ENCODE results near the gene ZNF33B. TPM values are rescaled to one million over a fixed set of nuclear protein-coding genes. Genes with fewer than 3 reads are reported as not detected.
"Not testable (repeated sequence)": the region's sequence is repeated elsewhere in the genome, so short reads cannot be mapped to it uniquely, and the experiment has no call there.

ZNF33B gene
- total RNA-seq, 1 donor from 2014 or later = 11.3 TPM

GRCh38 chr10:42615419-42615818 is 23.0 kb downstream of the ZNF33B start:
- no peak for DNase-seq (ENCODE audit: low read depth in 2 of 2)

- DNase-seq (ENCODE audit: low read depth in 2 of 2) = no peak
Observed at GRCh38 chr10:42609872-42610271, 28.5 kb downstream of the ZNF33B start.

- DNase-seq (ENCODE audit: low read depth in 2 of 2) = no peak
Observed at GRCh38 chr10:42598249-42598873, 40.0 kb downstream of the ZNF33B start.

GRCh38 chr10:42596196-42596595 is 42.2 kb downstream of the ZNF33B start:
- DNase-seq (ENCODE audit: low read depth in 2 of 2) = no peak

- DNase-seq (ENCODE audit: low read depth in 2 of 2) = no peak
Observed at GRCh38 chr10:42594246-42594650, 44.1 kb downstream of the ZNF33B start.

GRCh38 chr10:42593284-42593683 is 45.1 kb downstream of the ZNF33B start:
- DNase-seq (ENCODE audit: low read depth in 2 of 2) = no peak

GRCh38 chr10:42583828-42584227 is 54.5 kb downstream of the ZNF33B start:
- no peak for DNase-seq (ENCODE audit: low read depth in 2 of 2)

GRCh38 chr10:42578019-42578418 is 60.4 kb downstream of the ZNF33B start:
- DNase-seq (ENCODE audit: low read depth in 2 of 2) = no peak

- DNase-seq (ENCODE audit: low read depth in 2 of 2) = no peak
Observed at GRCh38 chr10:42576338-42576737, 62.0 kb downstream of the ZNF33B start.

- no peak for DNase-seq (ENCODE audit: low read depth in 2 of 2)
Observed at GRCh38 chr10:42574336-42574735, 64.0 kb downstream of the ZNF33B start.

- no peak for DNase-seq (ENCODE audit: low read depth in 2 of 2)
Observed at GRCh38 chr10:42556931-42557330, 81.4 kb downstream of the ZNF33B start.

GRCh38 chr10:42553576-42553975 is 84.8 kb downstream of the ZNF33B start:
- DNase-seq (ENCODE audit: low read depth in 2 of 2) = not testable (repeated sequence)

- DNase-seq (ENCODE audit: low read depth in 2 of 2) = no peak
Observed at GRCh38 chr10:42553064-42553407, 85.3 kb downstream of the ZNF33B start.

GRCh38 chr10:42552188-42553063 is 85.9 kb downstream of the ZNF33B start:
- DNase-seq (ENCODE audit: low read depth in 2 of 2) = peak; percentile 94 to 98

- DNase-seq (ENCODE audit: low read depth in 2 of 2) = no peak
Observed at GRCh38 chr10:42551582-42552187, 86.7 kb downstream of the ZNF33B start.

GRCh38 chr10:42549851-42550250 is 88.5 kb downstream of the ZNF33B start:
- no peak for DNase-seq (ENCODE audit: low read depth in 2 of 2)

GRCh38 chr10:42548254-42548653 is 90.1 kb downstream of the ZNF33B start:
- DNase-seq (ENCODE audit: low read depth in 2 of 2) = no peak

GRCh38 chr10:42544945-42545344 is 93.4 kb downstream of the ZNF33B start:
- no peak for DNase-seq (ENCODE audit: low read depth in 2 of 2)

- no peak for DNase-seq (ENCODE audit: low read depth in 2 of 2)
Observed at GRCh38 chr10:42543840-42544372, 94.5 kb downstream of the ZNF33B start.
